Thyroid gland (tissue), 4 donors: ENCODE measurements around the gene SLC6A1.

Source experiments
- POLR2A ChIP-seq, 2 donors: fragments of 450-650 bp; IDR thresholded peaks; one replicate each; pipeline ENCODE4 v1.6.1; 2017; ENCODE audit warnings: antibody characterized with exemption in 2 of 2, mild to moderate bottlenecking in 2 of 2, moderate library complexity in 1 of 2
- TF ChIP-seq, protein P1 (sequence below), 6 experiments: fragments of 200-600 bp in 3 of 6; fragments of 450-650 bp in 3 of 6; sonication (generic) in 3 of 6; IDR thresholded peaks; one replicate each; pipeline ENCODE4 v1.5.1; 2016 to 2019; ENCODE audit warnings: antibody characterized with exemption in 6 of 6, mild to moderate bottlenecking in 2 of 6, inconsistent platforms in 1 of 6, moderate library complexity in 1 of 6

DNA sequence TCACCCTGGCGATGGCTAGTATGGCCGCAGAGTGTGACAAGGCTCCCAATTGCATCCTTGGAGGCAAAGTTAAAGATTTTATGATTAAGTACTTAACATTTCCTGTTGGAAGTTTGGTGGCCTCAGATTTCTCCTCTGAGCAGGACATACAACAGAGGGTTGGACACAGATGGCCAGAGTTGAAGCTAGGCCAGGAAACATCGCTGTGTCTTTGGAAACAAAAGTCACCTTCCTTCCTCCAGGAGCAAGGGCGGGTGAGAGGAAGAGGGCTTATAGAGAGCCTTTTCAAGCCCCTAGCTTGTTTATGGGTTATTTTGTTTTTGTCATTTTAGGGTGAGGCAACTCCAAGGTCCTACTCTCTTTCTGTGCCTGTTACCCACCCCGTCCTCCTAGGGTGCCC, 24.2 kb downstream of the SLC6A1 start:
- TF ChIP-seq, protein P1, sequence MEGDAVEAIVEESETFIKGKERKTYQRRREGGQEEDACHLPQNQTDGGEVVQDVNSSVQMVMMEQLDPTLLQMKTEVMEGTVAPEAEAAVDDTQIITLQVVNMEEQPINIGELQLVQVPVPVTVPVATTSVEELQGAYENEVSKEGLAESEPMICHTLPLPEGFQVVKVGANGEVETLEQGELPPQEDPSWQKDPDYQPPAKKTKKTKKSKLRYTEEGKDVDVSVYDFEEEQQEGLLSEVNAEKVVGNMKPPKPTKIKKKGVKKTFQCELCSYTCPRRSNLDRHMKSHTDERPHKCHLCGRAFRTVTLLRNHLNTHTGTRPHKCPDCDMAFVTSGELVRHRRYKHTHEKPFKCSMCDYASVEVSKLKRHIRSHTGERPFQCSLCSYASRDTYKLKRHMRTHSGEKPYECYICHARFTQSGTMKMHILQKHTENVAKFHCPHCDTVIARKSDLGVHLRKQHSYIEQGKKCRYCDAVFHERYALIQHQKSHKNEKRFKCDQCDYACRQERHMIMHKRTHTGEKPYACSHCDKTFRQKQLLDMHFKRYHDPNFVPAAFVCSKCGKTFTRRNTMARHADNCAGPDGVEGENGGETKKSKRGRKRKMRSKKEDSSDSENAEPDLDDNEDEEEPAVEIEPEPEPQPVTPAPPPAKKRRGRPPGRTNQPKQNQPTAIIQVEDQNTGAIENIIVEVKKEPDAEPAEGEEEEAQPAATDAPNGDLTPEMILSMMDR (IDR thresholded peaks at IDR 0.05), result no peak
- no peak for TF ChIP-seq POLR2A (IDR thresholded peaks at IDR 0.05)
